ENCODE results near the gene SLC16A13.

- no peak for TF ChIP-seq CTCF (conservative IDR thresholded peaks at IDR 0.05; ENCODE audit: low read depth, low read length)
- TF ChIP-seq EZH2 (IDR thresholded peaks at IDR 0.05; ENCODE audit: borderline replicate concordance, low read depth, low read length, poor library complexity, severe bottlenecking): no peak
These were observed 39.1 kb downstream of the SLC16A13 start for GRCh38 chr17:7074931-7075330.
